ENCODE data around the gene SORT1.
"Not testable (repeated sequence)": the region's sequence is repeated elsewhere in the genome, so short reads cannot be mapped to it uniquely, and the experiment has no call there.

Gene SORT1

DNA sequence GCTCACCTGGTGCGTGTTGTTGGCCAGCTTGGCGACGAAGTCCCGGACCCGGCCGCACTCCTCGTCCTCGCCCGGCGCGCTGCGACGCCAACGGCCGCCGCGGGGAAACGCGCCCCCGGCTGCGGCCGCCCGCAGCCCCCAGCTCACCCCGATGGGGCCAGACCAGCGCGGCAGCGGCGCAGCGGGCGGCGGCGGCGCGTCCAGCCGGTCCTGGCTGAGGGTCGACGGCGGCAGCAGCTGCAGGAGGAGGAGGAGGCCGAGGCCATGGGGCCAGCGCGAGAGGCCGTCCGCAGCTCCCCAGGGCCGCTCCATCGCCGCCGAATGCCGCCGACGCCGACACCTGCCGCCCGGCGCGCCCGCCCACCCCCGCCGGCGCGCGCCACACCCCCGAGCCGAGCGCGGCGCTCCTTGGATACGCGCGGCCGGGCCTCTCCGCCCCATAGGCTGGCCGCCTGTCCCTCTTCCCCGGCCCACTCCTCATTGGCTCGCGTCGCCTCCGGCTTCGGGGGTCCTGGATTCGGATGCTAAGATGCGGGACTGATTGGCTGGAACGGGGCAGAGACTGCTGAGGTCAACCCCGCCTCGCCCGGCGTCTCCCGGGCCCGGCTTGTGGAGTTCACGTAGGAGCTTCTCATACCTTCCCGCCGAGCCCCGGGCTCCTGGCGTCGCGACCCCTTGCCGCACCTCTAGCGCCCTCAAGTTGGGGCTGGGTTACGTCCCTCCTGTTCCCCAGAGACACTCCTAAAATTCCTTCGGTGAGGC is at the start of gene SORT1:
Gene SORT1 (minus strand): TSS at position 338 of the 762 bp plus-strand sequence. CDS start 26 bp downstream, at position 312.
- DNase-seq: peak in 55 of 56 donors; percentile 79 to 98 (median 93)

DNA sequence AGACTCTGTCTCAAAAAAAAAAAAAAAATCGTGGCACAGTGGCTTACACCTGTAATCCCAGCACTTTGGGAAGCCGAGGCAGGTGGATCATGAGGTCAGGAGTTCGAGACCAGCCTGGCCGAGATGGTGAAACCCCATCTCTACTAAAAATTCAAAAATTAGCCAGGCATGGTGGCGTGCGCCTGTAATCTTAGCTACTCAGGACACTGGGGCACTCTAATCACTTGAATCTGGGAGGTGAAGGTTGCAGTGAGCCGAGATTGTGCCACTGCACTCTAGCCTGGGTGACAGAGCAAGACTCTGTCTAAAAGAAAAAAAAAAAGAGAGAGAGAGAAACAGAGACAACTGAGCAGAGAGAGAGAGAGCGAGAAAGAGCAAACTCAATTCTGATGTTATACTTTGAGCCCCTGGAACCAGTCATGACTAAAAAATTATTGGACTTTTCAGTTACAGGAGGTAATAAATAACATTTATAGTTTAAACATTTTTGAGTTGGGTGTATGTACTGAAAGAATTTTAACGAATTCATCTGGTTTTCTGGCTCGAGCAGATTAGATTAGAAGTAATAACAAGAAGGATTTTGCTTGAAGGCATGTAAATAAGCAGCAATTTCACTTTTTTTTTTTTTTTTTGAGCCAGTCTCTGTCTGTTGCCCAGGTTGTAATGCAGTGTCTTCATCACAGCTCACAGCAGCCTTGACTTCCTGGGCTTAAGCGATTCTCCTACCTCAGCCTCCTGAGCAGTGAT is 48.4 kb upstream of the SORT1 start:
- DNase-seq: not testable (repeated sequence)

DNA sequence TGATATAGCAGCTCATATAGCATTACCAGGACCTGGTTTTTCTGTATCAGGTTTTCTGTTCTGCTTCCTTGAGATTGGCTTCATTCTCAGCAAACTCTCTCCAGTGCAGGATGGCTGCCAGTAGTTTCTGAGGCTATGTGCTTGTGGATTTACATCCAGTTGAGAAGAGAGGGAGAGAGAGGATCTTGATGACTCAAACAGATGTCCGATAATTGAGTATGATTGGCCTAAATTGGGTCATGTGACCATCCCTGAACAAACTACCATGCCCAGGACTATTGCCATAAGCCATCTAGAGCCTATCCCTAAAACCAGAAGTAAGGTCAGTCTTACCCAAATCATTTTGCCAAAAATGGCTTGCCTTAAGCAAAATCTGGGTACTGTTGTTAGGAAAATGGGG is 46.6 kb upstream of the SORT1 start:
- no peak for DNase-seq

DNA sequence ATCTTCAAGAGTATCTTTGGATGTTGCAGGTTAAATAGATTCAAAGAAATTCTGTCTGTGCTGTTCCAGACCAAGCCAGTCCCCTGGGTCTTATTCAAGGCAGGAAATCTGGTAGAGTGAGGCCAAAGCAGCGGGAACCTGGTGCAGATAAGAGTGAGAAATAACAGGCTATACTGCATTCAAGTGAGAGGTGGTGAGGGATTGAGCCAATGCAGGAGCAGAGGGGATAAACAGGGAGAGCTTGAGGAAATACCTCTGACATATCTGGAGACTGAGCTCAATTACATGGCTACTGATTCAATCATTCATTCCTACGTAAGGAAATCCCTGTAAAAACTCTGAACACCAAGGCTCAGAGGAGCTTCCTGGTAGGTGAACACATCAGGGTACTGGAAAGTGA is 45.8 kb upstream of the SORT1 start:
- DNase-seq: no peak

DNA sequence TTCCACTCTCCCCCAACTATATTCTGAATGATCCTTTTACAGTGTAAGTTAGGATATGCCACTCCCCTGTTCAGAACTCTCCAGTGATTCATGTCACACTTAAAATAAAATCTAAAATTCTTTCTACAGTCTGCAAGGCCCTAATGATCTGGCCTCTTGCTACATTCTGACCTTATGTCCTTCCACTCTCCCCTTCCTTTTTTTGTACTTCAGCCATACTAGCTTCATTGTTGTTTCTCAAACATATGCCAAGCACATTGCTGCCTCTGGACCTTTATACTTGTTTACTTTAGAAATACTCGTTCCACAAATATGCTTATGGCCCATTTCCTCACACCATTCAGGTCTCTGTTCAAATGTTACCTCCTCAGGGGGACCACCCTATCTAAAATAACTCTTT is 43.4 kb upstream of the SORT1 start:
- no peak for DNase-seq

DNA sequence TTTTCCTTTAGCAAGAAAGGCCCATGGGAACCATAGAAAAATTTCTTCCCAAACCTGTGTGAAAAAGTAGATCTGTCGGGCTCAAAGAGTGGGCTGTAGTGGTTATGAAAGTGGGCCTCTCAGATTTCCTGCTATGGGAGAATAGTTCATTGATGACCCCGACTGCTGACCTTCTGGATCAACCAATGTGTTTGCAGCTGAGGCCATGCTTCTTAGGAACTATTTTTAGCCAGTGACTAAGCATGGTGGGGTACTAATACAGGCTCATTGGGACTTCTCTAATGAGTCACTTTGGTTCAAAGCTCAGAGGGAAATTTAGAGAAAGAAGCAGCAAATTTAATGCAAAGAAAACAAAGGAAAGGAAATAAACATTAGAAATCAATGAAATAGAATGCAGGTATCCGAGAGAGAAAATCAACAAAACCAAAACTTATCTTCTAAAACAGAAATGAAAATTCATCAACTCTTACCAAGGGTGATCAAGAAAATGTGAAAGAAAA is 41.1 kb upstream of the SORT1 start:
- DNase-seq: no peak

DNA sequence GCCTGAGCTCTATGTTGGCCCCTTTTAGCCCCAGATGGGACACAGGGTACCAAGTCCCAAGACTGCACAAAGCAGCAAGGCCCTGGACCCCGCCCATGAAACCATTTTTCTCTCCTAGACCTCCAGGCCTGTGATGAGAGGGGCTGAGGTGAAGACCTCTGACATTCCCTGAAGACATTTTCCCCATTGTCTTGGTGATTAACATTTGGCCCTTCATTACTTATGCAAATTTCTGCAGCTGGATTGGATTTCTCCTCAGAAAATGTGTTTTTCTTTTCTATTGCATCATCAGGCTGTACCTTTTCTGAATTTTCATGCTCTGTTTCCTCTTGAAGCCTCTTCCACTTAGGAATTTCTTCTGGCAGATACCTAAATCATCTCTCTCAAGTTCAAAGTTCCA is 36.8 kb upstream of the SORT1 start:
- no peak for DNase-seq

DNA sequence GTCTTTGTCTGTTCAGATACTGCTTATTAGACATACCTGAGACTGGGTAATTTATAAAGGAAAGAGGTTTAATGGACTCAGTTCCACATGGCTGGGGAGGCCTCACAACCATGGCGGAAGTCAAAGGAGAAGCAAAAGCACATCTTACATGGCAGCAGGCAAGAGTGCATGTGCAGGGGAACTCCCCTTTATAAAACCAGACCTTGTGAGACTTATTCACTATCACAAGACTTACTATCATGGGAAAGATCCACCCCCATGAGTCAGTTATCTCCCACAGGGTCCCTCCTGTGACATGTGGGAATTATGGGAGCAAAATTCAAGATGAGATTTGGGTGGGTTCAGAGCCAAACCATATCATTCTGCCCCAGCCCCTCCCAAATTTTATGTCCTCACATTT is 35.6 kb upstream of the SORT1 start:
- DNase-seq: no peak

DNA sequence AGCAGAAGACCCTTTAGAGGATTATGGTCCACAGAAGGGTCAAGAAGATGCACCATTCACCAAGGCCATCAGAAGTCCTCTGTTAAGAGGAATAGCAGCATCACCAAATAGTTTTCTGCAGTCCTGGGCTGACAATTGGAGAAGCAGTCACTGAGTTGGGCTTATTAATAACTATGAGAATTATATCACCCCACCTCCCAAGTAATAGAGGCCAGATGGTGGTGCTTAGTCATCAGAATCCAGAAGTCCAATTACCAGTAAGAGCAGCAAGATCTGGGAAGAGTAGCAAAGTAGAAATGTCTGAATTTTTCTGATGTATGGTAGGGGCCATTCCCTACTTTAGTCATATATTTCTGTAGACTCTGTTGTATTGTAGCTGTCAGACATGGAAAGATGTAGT is 34.6 kb upstream of the SORT1 start:
- DNase-seq: peak in 1 of 56 donors; percentile 2

DNA sequence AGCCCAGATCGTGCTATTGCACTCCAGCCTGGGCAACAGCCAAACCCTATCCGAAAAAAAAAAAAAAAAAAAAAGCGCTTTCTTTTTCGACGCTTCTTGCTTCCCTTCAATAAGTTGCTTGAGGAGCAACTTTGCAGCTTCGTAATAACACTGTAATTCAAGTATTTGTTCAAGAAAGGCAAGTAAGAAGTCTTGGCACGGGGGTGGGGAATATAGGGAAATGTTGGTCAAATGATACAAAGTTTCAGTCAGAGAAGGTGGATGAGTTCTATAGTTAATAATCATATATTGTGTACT is 29.4 kb upstream of the SORT1 start:
- no peak for DNase-seq

DNA sequence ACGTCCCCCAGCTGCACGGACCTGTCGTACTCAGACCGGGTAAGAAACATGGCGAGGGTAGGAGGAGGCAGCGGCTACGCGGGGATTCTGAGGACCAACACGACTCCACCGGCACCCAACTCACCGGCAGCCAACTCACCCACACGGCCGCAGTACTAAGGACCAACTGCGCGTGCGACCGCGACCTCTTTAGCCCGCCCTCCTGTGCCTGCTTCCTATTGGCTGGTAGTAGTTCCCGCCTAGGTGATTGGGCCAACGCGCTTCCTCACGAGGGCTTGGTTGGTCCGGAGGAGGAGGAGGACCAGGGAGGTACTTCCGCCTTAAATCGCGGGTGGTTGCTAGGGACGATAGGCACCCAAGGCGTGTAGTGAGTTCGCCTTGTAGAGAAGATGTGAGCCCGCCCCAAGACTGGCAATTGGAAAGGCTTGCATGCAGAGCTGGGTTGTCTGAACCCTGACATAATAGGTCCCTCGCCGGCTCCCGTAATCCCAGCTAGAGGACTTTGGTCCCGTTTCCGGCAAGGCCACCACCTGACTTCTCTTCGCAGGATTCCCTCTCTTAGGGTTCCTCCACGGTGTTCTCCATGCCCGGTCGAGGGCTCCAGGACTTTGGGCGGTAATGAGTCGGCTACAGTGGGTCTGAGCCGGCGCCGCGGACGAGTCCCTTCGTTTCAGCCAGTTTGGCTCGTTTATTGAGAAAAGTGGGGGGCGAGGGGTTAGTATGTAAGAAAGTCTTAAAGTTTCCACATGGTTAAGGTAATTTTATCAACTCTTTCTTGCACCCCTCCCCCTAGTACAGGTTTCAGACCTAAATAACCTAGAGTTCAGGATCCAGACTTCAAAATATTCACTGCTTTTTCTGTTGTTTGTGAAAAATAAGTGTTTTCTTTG is 28.8 kb upstream of the SORT1 start, which contains the start of gene PSMA5:
Gene PSMA5 (minus strand): TSS at position 168 of the 890 bp plus-strand sequence. CDS start 118 bp downstream, at position 50.
- peak; percentile 63 to 99 (median 96) for DNase-seq

DNA sequence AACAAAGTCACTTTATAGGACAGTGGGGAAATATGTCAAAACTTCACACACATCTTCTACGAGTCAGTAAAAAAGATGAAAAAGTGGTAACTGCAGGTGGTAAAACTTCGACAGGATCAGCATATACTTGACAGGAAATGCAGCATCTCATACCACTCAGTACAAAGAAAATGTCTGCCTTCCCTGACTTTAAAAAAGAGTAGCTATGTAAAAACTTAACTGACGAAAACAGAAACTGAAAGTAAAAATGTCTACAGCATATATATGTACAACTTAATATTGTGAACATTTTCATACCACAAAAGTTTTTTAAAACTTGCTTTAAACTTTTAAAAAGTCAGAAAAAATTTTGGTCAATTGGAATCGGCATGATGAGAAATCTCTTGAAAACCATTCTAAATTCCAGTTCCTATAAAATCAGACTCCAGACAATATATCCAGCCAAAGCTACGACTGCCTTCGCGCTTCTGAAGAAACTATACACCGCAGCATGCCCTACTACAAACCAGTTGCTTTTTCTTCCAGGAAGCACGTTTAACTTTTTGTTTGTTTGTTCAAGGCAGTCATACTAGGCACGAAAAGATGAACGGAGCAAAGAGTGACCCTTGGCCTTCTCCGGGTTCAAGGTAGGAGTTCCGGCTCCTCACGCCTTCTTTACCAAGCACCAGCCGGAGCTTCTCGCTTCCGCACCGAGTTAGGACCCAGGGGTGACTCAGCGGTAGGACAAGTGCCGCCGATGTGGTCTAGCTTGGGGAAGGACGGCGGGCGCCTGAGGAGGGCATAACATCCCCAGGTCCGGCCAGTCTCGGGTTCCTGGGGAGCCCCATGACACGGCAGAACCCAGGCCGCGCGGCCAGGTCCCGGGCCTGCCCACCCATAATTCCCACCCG is 27.9 kb upstream of the SORT1 start:
- DNase-seq: peak in 3 of 56 donors; percentile 51 to 57 (median 55)

DNA sequence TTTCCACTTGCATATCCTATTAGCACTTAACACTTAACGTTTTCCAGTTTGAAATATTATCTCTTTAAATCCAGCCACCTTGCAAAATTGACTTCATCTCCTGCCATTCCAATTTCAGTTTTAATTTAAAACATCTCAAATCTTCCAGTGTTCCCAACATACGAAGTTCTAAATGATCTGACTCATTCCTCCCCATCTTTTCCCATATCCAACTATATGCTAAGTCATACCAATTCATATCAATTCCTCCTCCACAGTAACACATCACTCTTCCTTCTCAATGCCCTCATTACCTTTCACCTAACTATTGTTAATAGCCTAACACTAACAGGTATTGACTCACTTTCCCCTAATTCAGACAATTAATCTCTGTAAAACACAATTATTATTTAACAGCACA is 25.8 kb upstream of the SORT1 start:
- DNase-seq: no peak

DNA sequence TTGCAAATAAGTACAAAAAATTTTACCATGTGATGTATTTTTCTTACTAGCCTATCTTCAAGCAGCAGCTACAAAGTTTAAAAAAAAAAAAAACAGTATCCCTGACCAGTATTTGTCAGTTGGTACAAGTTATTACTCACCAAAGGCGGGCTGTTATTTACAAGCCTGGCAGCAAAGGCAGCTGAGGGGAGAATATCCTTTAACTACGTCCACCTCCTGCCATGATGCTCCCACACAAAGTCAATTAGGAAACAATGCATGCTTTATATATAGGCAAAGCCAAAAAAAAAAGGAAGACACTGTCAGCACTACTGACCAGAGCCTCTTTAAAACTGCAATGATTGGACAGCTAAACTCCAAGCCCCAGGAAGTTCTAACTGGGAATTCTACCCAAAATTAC is 14.8 kb upstream of the SORT1 start:
- no peak for DNase-seq

DNA sequence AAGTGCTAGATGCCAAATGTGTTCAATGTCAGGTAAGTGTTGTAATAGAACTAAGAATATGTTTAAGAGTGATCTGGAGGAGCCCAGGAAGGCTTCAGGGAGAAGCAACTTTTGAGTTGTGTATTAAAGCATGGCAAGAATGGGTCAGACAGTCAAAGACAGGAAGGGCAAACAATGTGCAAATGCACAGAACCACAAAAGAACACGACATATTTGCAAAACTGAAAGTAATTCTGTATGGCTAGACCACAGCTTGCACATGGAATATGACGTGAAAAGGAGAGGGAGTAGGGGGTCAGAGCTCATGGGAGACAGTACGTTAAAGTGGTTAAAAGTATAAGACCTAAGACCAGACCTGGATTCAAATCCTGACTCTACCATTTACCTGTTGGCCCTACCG is 7.1 kb upstream of the SORT1 start:
- no peak for DNase-seq

DNA sequence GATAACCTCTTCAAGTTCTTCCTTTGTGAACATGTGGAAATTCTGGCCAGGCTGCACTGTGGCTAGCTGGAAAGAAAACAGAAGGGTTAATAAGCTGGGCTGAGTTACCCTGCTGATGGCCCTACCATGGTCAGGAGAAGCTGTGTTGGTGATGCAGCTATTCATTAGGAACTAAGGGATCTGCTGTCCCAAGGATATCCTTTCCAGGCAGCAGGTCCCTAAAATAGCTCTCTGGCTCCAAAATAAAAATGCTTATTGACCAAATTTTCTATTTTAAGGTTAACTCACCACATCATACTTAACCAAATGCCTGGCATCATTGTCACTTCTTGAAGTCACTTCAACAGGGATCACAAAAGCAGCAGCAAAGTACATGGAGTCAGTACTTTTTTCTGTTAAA is 4.3 kb upstream of the SORT1 start:
- DNase-seq: no peak

DNA sequence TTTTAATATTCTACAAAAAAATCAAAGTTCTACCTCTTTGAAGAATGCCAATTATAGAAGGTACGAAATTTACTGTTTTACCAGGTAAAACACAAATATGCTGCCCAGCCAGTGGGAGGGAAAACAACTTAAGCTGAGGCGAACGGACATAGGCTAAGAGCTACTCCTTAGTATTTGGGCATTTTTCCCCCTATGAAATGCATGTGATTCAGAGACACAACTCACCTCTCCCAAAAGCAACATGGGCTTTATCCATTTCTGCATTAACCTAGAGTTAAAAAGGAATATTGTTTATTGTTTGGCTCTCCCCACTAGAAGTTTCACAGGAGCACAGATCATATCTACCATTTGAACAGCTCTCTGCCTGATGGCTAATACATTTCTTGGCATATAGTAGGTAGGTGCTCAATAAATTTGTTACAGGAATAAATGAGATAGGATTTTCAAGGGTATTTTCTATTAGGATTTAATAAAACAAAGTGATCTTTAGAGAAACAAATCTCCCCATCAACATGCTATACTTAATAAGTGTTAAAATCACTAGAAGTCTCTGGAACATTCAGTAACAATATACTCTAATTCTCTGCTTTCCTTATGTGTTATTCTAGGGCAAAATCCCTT is 2.4 kb upstream of the SORT1 start:
- no peak for DNase-seq

DNA sequence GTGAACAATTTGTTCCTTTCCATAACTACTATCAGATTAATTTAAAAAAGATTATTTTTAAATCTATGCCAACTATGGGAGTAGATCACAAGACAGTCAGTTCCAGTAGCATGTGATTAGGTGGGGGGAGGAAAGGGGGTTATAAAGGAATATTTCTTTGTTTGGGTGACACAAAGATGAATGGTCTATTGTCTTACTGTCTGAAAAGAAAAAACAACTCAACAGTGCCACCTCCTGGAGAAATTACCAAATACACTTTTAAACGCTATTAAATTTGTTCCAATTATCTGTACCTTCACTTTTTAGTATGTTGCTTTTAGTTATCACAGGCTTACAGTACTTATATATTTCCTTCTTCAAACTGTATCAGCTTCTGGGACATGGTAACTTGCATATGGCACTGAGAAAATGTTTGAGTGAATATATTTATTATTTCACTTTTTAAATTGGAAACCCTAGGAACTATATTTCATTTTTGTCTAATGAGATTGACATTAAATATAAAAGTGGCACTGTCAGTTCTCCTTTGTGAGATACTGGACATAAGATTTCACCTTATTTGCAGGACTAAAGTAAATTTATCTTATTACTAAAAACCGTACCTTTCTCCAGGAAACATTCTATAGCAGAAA is 1.7 kb upstream of the SORT1 start:
- DNase-seq: peak in 4 of 56 donors; percentile 13 to 94 (median 47)

Data from amygdala (tissue), 56 donors.